Measurements from ENCODE around the gene MN1. TPM values are rescaled to one million over a fixed set of nuclear protein-coding genes. Genes with fewer than 3 reads are reported as not detected.
A peak's percentile ranks its signal among the peaks of the same experiment; 100 is the strongest.
"Not testable (repeated sequence)": the region's sequence is repeated elsewhere in the genome, so short reads cannot be mapped to it uniquely, and the experiment has no call there.

The MN1 gene
- total RNA-seq, 1 donor from 2014 or later: 6.1 TPM

DNA sequence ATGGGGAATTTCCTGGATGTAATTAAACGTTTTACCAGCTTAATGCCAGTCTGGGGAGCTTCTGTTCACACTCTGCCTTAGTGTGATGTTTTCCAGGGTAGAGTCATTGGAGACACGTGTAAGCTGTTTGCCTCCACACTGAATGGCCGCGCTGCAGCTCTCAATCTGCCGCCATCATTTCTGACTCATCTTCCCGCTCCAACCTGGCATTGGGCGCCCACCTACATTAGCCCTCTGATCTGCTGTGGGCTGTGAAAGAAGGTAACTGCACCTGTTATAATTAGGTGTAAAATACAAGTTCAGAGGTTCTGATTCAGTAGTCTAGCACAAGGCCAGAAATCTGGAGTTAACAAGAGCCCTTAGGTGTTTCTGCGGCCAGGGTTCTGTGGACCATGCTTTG lies 54.6 kb downstream of the MN1 start:
- intact Hi-C loops (cut with DNase I): no loop called here
- peaks cover 32% of the 10 kb centered on the region for H3K4me1 ChIP-seq
- TF ChIP-seq, protein P1, sequence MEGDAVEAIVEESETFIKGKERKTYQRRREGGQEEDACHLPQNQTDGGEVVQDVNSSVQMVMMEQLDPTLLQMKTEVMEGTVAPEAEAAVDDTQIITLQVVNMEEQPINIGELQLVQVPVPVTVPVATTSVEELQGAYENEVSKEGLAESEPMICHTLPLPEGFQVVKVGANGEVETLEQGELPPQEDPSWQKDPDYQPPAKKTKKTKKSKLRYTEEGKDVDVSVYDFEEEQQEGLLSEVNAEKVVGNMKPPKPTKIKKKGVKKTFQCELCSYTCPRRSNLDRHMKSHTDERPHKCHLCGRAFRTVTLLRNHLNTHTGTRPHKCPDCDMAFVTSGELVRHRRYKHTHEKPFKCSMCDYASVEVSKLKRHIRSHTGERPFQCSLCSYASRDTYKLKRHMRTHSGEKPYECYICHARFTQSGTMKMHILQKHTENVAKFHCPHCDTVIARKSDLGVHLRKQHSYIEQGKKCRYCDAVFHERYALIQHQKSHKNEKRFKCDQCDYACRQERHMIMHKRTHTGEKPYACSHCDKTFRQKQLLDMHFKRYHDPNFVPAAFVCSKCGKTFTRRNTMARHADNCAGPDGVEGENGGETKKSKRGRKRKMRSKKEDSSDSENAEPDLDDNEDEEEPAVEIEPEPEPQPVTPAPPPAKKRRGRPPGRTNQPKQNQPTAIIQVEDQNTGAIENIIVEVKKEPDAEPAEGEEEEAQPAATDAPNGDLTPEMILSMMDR (IDR thresholded peaks at IDR 0.05): no peak
- H3K4me3 ChIP-seq: no peak overlapping the region
- no peaks in the 10 kb centered on the region for H3K27me3 ChIP-seq
- no peaks in the 10 kb centered on the region for H3K9me3 ChIP-seq
- H3K27ac ChIP-seq: peak overlapping the region; percentile 44
- no peaks in the 10 kb centered on the region for H3K36me3 ChIP-seq
- no peak for DNase-seq (ENCODE audit: extremely low spot score in 2 of 2)

DNA sequence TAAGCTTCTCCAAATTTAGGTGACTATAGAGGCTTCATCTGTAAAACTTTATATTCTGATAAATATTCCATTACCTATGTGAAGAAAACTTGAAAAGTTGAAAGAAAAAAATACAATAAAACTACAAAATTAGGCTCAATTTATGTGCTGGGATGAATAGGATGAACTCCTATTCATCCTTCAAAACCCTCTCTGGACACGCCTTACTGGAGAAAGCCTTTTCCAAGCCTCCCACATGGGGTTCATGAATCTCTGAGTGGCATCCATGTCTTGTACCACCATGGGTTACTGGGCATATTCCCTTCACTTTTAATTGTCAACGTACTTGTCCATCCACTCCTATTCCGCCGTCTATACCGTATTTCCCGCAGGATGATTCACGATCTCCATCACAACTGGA lies 55.7 kb downstream of the MN1 start:
- H3K4me1 ChIP-seq: peaks cover 28% of the 10 kb centered on the region
- intact Hi-C loops (cut with DNase I): no loop called here
- no peaks in the 10 kb centered on the region for H3K27me3 ChIP-seq
- no peaks in the 10 kb centered on the region for H3K9me3 ChIP-seq
- no peaks in the 10 kb centered on the region for H3K36me3 ChIP-seq
- H3K27ac ChIP-seq: no peak overlapping the region
- TF ChIP-seq POLR2A (IDR thresholded peaks at IDR 0.05) (no peak), POLR2AphosphoS5 (IDR thresholded peaks at IDR 0.05; ENCODE audit: insufficient read depth in 1 of 2, low read depth in 1 of 2) (no peak)
- TF ChIP-seq, protein P1 (IDR thresholded peaks at IDR 0.05): no peak
- no peak for DNase-seq (ENCODE audit: extremely low spot score in 2 of 2)
- no peak overlapping the region for H3K4me3 ChIP-seq

DNA sequence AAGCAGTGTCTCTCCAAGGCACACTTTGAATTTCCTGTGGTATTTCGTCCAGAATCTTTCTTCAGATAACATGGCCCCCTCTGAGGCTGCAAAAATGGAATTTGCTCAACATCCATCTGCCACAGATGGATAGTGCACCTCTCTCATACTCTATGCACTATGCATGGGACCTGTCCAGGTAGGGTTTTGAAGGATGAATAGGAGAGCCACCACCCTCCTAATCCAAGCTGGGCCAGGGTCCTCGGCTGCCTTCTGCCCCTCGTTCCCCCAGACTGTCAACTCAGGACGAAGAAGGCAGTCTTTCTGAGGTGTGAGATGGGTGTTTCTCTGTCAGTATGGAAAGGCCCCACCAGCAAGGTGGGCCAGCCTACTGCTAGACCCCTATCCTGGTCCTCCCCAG lies 56.4 kb downstream of the MN1 start:
- Histone ChIP-seq H3K4me1 (peaks cover 21% of the 10 kb centered on the region), H3K36me3 (no peaks in the 10 kb centered on the region), H3K27ac (no peak overlapping the region), H3K9me3 (no peaks in the 10 kb centered on the region), H3K27me3 (no peaks in the 10 kb centered on the region), H3K4me3 (no peak overlapping the region)
- intact Hi-C loops (cut with DNase I): no loop called here
- TF ChIP-seq, protein P1 (IDR thresholded peaks at IDR 0.05): no peak
- TF ChIP-seq POLR2A (IDR thresholded peaks at IDR 0.05) (no peak), POLR2AphosphoS5 (IDR thresholded peaks at IDR 0.05; ENCODE audit: insufficient read depth in 1 of 2, low read depth in 1 of 2) (no peak)
- no peak for DNase-seq (ENCODE audit: extremely low spot score in 2 of 2)

DNA sequence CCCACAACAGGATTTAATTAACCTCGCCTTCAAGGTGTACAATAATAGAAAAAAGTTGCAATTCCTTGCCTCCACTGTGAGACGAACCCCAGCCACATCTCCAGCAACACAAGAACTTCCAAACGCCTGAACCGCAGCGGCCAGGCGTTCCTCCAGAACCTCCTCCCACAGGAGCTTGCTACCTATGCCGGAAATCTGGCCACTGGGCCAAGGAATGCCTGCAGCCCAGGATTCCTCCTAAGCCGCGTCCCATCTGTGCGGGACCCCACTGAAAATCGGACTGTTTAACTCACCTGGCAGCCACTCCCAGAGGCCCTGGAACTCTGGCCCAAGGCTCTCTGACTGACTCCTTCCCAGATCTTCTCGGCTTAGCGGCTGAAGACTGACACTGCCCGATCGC lies 57.5 kb downstream of the MN1 start:
- H3K9me3 ChIP-seq; DNase-seq (ENCODE audit: extremely low spot score in 2 of 2); H3K4me3 ChIP-seq; H3K36me3 ChIP-seq; H3K27ac ChIP-seq; intact Hi-C loops (cut with DNase I); H3K27me3 ChIP-seq: not testable (repeated sequence)
- peaks cover 11% of the 10 kb centered on the region for H3K4me1 ChIP-seq

DNA sequence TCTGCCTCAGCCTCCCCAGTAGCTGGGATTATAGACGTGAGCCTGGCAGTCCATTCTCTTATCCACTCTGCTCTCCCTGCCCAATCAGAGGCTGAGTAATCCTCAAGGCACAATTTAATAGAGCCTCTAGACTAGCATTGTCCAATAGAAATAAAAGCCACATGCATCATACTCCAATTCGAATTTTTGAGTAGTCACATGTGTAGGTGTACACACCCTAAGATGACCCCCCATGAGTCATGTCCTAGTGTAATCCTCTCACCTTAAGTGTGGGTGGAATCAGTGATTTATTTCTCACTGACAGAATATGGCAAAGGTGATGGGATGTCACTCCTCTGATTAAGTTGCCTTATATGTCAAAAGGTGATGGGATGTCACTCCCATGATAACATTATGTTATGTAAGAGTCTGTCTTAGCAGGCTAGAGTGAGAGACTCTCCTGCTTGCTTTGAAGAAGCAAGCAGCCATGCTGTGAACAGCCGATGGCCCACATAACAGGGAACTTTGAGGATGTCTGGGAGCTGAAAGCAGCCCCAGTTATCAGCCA lies 61.3 kb downstream of the MN1 start:
- H3K36me3 ChIP-seq: no peaks in the 10 kb centered on the region
- no peaks in the 10 kb centered on the region for H3K9me3 ChIP-seq
- H3K4me1 ChIP-seq: no peaks in the 10 kb centered on the region
- intact Hi-C loops (cut with DNase I): no loop called here
- no peak overlapping the region for H3K27ac ChIP-seq
- no peaks in the 10 kb centered on the region for H3K27me3 ChIP-seq
- H3K4me3 ChIP-seq: no peak overlapping the region
- TF ChIP-seq POLR2A (IDR thresholded peaks at IDR 0.05) (no peak), POLR2AphosphoS5 (IDR thresholded peaks at IDR 0.05; ENCODE audit: insufficient read depth in 1 of 2, low read depth in 1 of 2) (no peak)
- TF ChIP-seq, protein P1 (IDR thresholded peaks at IDR 0.05): no peak
- no peak for DNase-seq (ENCODE audit: extremely low spot score in 2 of 2)

DNA sequence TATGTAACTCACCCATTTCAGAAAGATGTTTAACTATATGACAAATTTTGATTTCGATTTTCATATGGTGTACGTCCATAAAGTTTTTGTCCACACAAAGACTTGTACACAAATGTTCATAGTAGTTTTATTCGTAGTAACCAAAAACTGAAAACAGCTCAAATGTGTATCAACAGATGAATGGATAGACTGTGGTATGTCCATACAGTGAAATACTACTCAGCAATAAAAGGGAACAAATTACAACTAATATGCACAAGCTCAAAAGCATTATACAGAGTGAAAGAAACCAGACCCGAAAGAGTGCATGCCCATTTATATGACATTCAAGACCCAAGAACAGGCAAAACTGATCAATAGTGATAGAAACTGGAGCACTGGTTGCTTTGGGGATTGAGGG lies 64.0 kb downstream of the MN1 start:
- TF ChIP-seq POLR2AphosphoS5 (IDR thresholded peaks at IDR 0.05; ENCODE audit: insufficient read depth in 1 of 2, low read depth in 1 of 2) (no peak), POLR2A (IDR thresholded peaks at IDR 0.05) (no peak)
- Histone ChIP-seq H3K4me3 (no peak overlapping the region), H3K9me3 (no peaks in the 10 kb centered on the region), H3K36me3 (no peaks in the 10 kb centered on the region), H3K4me1 (no peaks in the 10 kb centered on the region), H3K27ac (no peak overlapping the region), H3K27me3 (no peaks in the 10 kb centered on the region)
- no peak for DNase-seq (ENCODE audit: extremely low spot score in 2 of 2)
- intact Hi-C loops (cut with DNase I): no loop called here

All from vagina (tissue), 2 donors.